Stimulated activated CD4-positive, alpha-beta T cell treated with anti-CD3 and anti-CD28 coated beads, Interleukin-1b, Interleukin-23, amount 100 ng/mL, for 1 hour (primary cell): ENCODE data around the gene PGK2.

Source experiments
- DNase-seq, 2 donors: peaks; one replicate each; pipeline ENCODE4 v3.0.0-alpha.2; 2020; ENCODE audit warnings: low read depth in 2 of 2

PGK2 gene

DNA sequence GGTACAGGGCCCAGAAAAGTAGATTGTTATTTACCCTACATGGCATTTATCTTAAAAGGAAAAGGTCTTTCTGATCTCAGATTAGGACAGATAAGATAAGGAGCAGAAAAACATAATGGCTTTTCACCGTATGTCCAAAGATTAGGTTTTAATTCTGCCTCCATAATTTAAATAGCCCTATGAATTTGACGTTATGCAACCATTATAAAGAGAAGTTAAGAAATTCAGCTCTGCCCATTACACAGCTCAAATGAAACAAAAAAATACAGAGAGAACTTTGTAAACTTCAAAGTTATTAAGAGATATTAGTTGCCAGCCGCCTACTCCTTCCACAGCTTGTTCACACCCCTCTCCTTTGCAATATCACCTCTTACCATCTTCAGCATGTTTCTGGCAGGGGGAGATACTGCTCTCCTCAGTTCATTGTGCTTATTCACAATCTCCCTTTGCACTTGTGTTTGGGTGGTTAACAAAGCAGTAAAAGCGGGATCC lies 51.0 kb downstream of the PGK2 start:
- no peak for DNase-seq
